Activated T-cell treated with anti-CD3 and anti-CD28 coated beads, Interleukin-2, amount 50 U/mL, for 4 hours (primary cell): Measurements from ENCODE around the gene RBM19. TPM values are rescaled to one million over a fixed set of nuclear protein-coding genes. Genes with fewer than 3 reads are reported as not detected.
A peak's percentile ranks its signal among the peaks of the same experiment; 100 is the strongest.

Source experiments
- ATAC-seq, 2 donors: fragments of 200-7000 bp; cut with Tn5 transposase; one replicate each; pipeline ENCODE4 v1.10.0; 2021
- DNase-seq: peaks from one replicate; pipeline ENCODE4 v3.0.0-alpha.2; 2020
- H3K27me3 Mint-ChIP-seq: one replicate; pipeline ENCODE4 v1.8.0; 2021; ENCODE audit warnings: low read depth, mixed read lengths
- H3K36me3 Mint-ChIP-seq: one replicate; pipeline ENCODE4 v1.8.0; 2022; ENCODE audit warnings: mixed read lengths; ENCODE audit not compliant: insufficient read depth
- H3K4me1 Mint-ChIP-seq: one replicate; pipeline ENCODE4 v1.8.0; 2021; ENCODE audit warnings: low read depth, mixed read lengths
- H3K4me3 Mint-ChIP-seq: one replicate; pipeline ENCODE4 v1.8.0; 2021; ENCODE audit warnings: mild to moderate bottlenecking, moderate library complexity, mixed read lengths
- H3K9me3 Mint-ChIP-seq: one replicate; pipeline ENCODE4 v1.8.0; 2021; ENCODE audit warnings: mixed read lengths
- total RNA-seq, 3 donors: library from RNA; stranded (reverse); gene quantifications; one replicate each; pipeline ENCODE4 v1.2.1, GENCODE V29; 2021

RBM19 gene
- total RNA-seq, 3 donors from 2014 or later, result 145 to 156 (median 146) TPM

DNA sequence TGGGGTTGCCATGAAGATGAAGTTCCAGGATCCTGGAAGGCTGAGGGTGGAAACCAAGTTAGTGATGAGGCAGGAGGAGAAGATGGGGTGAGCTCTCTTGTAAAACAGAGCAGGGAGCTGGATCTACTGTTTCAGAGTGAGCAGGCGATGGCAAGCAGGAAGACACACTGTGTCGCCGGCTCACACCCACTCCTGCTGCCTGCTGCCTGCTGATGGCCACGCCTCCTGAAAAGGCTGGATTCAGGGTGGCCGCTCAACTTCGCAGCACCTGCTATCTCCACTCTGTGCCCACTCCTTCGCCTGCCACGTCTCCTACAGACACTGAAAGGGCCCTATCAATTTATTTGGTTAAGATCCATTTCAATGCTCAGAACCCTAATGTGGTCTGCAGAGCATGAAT is 96.1 kb downstream of the RBM19 start:
- no peaks in the 10 kb centered on the region for H3K9me3 Mint-ChIP-seq

DNA sequence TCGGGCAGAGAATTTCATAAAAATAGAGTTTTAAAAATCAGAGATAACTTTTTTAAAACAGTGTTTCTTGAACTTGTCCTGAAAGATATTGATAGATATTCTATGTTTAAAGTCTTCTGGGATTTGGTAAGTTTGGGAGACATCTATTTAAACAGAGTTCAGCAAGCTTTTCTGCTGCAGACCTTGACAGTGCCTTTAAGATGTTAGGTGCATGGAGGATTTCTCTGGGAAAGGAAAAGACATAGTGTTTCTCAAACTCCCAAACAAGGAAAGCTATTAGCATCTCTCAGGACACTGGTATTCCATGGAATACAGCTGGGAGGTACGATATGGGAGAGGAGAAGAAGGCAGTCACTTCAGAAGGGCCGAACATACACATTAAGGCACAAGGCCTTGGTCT is 97.8 kb downstream of the RBM19 start:
- ATAC-seq (no peak), DNase-seq (no peak)
- Mint-ChIP-seq H3K9me3 (no peaks in the 10 kb centered on the region), H3K36me3 (peaks cover 25% of the 10 kb centered on the region), H3K4me1 (peaks cover 4% of the 10 kb centered on the region), H3K4me3 (no peak overlapping the region), H3K27me3 (no peaks in the 10 kb centered on the region)

More for the DNA sequence above, 96.1 kb downstream of the RBM19 start:
- ATAC-seq, result no peak
- no peak overlapping the region for H3K4me3 Mint-ChIP-seq
- no peaks in the 10 kb centered on the region for H3K27me3 Mint-ChIP-seq
- peaks cover 31% of the 10 kb centered on the region for H3K36me3 Mint-ChIP-seq
- peaks cover 3% of the 10 kb centered on the region for H3K4me1 Mint-ChIP-seq
- no peak for DNase-seq

DNA sequence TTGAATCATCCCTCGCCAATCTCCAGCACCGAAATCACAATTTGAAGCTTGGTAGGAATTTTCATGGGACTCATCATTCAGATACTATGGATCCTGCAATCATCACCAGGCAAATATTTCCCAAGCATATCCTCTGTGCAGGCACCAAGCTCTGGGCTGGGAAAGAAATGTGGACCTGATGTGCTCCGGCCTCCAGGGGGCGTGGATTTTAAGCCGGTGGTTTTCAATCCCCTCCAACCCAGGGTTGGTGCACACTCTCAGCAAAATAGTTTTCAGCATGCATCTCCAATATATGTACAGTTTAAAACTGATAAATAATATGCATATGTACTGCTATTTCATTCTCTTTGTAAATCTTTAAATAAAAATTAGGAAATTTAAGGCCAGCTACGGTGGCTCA is 98.9 kb downstream of the RBM19 start:
- no peak for ATAC-seq
- H3K36me3 Mint-ChIP-seq, result peaks cover 25% of the 10 kb centered on the region
- H3K27me3 Mint-ChIP-seq, result no peaks in the 10 kb centered on the region
- peaks cover 9% of the 10 kb centered on the region for H3K4me1 Mint-ChIP-seq
- no peaks in the 10 kb centered on the region for H3K9me3 Mint-ChIP-seq
- DNase-seq, result no peak
- no peak overlapping the region for H3K4me3 Mint-ChIP-seq

DNA sequence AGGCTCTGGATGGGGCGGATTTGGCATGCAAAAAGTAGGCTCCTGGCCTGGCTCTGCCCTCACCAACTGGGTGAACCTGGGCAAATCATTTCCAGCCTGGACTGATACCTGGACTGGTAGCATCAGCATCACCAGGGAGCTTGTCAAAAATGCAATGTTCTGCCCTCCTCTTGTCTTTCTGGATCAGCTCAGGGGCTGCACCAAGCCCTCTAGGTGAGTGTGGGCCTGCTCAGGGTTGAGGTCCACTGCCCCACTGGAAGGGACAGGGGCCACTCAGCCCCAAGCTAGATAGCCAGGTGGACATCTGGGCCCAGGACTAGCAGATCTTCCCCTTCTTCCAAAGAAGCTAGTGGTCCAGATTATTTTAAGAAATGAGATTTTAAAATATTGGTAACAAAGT is 99.6 kb downstream of the RBM19 start:
- no peak overlapping the region for H3K4me3 Mint-ChIP-seq
- H3K4me1 Mint-ChIP-seq, result peaks cover 13% of the 10 kb centered on the region
- DNase-seq (no peak), ATAC-seq (no peak)
- H3K27me3 Mint-ChIP-seq, result no peaks in the 10 kb centered on the region
- H3K9me3 Mint-ChIP-seq, result no peaks in the 10 kb centered on the region
- H3K36me3 Mint-ChIP-seq, result peaks cover 25% of the 10 kb centered on the region

DNA sequence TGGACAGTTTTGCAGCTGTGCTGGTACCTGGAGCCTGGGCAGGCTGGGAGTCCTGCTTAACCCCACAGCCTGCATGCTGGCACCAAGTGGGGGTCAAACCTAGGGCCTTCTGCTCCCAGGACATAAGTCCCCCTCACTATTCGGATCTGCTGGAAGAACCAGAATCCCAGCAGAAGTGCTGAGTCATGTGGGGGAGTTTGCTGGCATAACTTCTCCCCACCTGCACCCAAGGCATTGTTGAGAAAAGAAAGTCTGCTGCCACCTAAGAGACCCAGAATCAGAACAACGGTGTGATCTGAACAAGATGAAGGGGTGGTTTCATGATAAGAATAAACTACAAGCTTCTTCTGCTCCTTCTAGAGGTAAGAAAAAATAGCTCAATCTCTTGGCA is 102.7 kb downstream of the RBM19 start:
- Mint-ChIP-seq H3K4me3 (no peak overlapping the region), H3K36me3 (peaks cover 14% of the 10 kb centered on the region)

DNA sequence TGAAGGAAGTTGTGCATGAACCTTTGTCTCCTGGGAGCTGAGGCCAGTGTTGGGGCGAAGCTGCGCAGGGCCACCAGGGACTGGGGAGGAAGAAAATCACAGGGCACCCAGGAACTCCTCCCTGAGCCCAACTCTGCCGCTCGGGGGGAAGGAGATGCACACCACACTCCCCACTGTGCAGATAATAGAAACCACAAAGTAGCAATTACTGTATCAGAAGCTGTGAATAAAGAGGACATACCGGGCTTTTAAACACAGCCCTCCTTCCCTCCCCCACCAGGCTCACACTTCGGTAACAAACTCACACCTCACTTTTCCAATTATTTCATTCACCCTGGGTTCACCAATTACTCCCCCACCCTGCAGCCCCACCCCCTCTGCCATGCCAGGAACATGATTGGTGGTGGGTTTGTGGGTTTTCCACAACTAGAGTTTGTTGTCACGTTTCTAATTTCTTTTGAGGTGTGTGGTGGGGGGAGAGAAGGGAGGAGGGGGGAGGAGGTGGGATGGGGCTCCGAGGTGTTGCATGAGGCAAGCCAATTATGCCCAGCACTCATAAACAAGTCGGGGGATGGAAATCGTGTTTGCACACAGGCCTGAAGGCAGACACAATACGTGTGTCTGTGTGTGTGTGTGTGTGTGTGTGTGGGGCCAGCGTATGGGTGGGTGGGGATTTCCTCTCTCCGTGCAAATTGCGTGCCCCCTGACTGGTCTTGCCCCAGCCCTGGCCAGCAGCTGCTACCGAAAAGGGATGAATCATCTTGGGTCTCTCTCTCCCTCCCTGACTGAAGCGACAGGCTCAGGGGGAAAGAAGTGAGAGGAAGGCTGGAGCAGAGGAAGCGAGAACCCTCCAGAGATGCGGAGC is 103.3 kb downstream of the RBM19 start:
- Mint-ChIP-seq H3K27me3 (no peaks in the 10 kb centered on the region), H3K36me3 (peaks cover 13% of the 10 kb centered on the region), H3K9me3 (no peaks in the 10 kb centered on the region), H3K4me3 (peak overlapping the region; percentile 21), H3K4me1 (peaks cover 13% of the 10 kb centered on the region)
- DNase-seq (no peak), ATAC-seq (peak; percentile 20 to 42)

More for the DNA sequence above, 102.7 kb downstream of the RBM19 start:
- Mint-ChIP-seq H3K9me3 (no peaks in the 10 kb centered on the region), H3K4me1 (peaks cover 13% of the 10 kb centered on the region), H3K27me3 (no peaks in the 10 kb centered on the region)
- DNase-seq, result no peak
- ATAC-seq, result no peak

DNA sequence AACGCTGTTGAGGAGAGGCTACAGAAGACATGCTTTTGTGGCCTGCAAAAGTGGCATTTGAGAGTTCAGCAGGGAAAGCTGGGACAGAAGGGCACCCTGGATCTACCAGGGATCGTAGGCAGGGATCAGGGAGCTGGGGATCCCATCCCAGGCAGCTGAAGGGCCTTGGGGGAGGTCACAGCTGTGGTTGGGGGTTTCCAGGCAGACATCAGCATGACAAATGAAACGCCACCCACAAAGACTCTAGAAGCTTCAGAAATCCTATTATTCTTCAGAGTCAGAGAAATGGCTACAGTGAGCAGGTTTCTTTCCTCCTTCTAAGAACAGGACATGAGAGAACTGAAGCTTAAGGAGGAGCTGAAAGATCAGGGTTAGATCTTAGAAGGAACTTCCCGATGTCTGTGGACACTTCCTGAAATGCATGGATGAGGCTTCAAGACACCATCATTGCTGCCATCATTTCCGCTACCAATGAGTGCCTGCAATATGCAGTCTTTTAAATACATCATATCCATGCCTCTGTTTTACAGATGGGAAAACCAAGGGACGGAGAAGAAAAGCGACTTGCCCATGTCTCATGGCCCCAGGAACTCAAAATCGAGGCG is 104.3 kb downstream of the RBM19 start:
- Mint-ChIP-seq H3K36me3 (peaks cover 19% of the 10 kb centered on the region), H3K27me3 (no peaks in the 10 kb centered on the region), H3K4me3 (no peak overlapping the region), H3K9me3 (no peaks in the 10 kb centered on the region), H3K4me1 (peaks cover 13% of the 10 kb centered on the region)
- DNase-seq, result no peak
- ATAC-seq, result no peak

DNA sequence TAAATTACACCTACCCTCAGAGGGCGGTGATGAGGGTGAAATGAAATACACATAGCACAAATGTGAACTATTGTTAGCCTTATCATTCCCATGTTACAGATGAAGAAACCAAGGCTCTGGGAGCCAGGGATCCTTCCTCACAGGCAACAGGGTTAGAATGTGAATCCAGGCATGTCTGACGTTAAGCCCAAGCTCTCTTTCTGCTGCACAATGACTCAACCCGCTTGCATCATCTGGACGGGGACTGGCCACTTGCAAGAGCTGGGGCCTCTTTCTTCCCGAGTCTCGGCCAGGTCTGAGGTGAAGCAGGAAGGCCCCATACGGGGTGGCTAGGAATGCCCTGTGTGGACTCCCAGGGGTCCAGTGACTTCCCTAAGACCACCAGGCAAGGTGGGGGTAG is 105.2 kb downstream of the RBM19 start:
- Mint-ChIP-seq H3K4me3 (no peak overlapping the region), H3K36me3 (peaks cover 21% of the 10 kb centered on the region), H3K9me3 (no peaks in the 10 kb centered on the region), H3K4me1 (peaks cover 13% of the 10 kb centered on the region), H3K27me3 (no peaks in the 10 kb centered on the region)
- ATAC-seq (no peak), DNase-seq (no peak)

DNA sequence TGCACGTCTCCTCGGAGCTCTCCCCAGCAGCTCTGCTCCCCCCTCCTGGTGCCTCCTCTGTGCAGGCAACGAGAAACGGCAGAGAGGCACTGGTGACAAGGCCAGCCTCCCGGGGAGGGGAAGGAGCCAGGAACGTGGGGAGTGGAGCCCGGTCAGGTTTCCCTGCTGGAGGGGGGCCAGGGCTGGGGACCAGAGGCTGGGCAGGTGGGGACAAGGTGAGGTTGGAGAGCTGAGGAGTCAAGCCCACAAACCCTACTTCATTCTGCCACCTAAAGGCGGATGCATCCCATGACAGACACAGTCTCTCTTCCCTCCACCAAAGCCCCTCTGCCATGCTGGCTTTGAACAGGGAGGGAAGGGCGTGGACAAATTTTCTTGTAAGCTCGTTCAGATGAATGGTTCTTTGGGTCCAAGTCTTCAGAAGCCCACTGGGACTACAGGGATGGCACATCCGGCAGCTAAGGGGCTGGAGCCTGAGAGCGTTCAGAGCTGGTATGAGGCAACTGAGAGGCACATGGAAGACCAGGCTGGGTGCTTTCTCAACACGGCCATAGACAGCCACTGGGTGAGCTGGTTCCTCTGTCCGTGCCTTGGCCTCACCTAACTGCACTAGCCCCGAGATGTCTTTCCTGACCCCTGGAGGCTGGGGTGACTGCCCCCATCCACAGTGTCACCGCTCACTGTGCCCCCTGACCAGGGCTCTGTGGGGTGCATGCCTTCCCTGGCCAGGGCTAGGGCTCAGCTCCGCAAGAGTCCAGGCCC is 105.9 kb downstream of the RBM19 start:
- no peaks in the 10 kb centered on the region for H3K9me3 Mint-ChIP-seq
- peaks cover 12% of the 10 kb centered on the region for H3K4me1 Mint-ChIP-seq
- peaks cover 23% of the 10 kb centered on the region for H3K36me3 Mint-ChIP-seq
- DNase-seq (no peak), ATAC-seq (no peak)
- no peaks in the 10 kb centered on the region for H3K27me3 Mint-ChIP-seq
- H3K4me3 Mint-ChIP-seq, result no peak overlapping the region

DNA sequence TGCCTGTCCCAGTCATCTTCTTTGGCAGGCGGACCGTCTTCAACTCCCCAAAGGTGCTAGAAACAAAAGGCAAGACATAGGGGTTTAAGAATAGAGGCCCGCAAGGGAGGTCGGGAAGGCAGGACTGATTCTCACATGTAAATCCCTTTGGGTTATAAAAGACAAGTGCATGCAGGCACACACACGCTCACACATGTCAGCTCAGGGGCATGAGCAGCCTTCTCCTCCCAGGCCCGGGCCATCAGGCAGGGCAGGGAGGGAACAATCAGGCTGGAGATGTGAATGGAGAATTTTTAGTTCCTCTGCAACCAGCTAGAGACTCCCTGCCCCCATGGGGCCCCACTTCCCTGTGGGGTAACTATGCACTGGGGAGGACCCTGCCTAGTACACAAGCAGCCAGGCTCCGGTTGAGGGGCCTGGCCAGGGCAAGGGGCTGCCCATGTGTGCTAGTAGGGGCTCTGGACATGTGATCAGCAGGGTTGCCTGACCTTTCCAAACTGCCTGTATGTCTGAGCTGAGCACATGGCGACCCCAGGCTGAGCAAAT is 107.2 kb downstream of the RBM19 start:
- no peak overlapping the region for H3K4me3 Mint-ChIP-seq
- no peaks in the 10 kb centered on the region for H3K27me3 Mint-ChIP-seq
- peaks cover 9% of the 10 kb centered on the region for H3K4me1 Mint-ChIP-seq
- H3K9me3 Mint-ChIP-seq, result no peaks in the 10 kb centered on the region
- H3K36me3 Mint-ChIP-seq, result peaks cover 24% of the 10 kb centered on the region
- no peak for ATAC-seq
- no peak for DNase-seq

DNA sequence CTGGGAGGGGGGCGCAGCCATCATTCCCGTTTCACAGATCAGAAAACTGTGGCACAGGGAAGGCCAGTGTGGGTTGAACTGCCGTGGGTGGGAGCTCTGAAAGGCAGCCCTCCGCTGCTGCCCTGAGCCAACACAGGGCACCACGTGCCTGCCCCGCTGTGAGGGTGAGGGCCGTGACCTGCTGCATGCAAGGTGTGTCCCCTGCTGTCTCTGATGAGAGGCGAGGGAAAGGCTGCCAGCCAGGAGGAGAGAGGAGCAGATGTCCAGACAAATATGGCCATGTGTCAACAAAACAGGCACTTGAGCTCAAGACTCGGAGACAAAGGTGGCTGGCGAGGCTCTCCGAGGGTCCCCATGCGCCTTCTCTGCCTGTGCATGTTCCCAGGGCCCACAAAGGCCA is 108.8 kb downstream of the RBM19 start:
- Mint-ChIP-seq H3K36me3 (peaks cover 28% of the 10 kb centered on the region), H3K4me1 (peaks cover 5% of the 10 kb centered on the region), H3K27me3 (no peaks in the 10 kb centered on the region), H3K9me3 (no peaks in the 10 kb centered on the region), H3K4me3 (no peak overlapping the region)
- no peak for DNase-seq
- ATAC-seq, result no peak

DNA sequence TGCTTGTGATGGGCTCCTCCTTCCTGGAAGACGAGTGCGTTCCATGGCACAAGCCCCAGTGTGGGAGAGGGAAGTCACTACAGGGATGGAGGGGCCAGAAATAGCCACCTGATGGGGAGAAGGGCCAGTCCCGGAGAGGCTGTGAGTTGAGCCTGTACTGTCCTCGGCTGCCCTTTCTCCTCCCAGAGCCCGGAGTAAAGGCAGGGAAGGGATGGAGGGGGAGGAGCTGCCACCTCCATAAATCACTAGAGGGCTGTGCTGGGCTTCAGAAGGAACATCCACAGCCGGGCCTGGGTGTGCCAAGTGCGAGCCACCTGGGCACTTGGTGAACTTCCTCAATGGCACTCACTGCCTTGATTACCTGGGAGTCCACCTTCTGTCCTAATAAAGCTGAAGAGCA is 110.1 kb downstream of the RBM19 start:
- Mint-ChIP-seq H3K4me3 (no peak overlapping the region), H3K9me3 (no peaks in the 10 kb centered on the region), H3K36me3 (peaks cover 28% of the 10 kb centered on the region), H3K4me1 (no peaks in the 10 kb centered on the region), H3K27me3 (no peaks in the 10 kb centered on the region)
- ATAC-seq (no peak), DNase-seq (no peak)

DNA sequence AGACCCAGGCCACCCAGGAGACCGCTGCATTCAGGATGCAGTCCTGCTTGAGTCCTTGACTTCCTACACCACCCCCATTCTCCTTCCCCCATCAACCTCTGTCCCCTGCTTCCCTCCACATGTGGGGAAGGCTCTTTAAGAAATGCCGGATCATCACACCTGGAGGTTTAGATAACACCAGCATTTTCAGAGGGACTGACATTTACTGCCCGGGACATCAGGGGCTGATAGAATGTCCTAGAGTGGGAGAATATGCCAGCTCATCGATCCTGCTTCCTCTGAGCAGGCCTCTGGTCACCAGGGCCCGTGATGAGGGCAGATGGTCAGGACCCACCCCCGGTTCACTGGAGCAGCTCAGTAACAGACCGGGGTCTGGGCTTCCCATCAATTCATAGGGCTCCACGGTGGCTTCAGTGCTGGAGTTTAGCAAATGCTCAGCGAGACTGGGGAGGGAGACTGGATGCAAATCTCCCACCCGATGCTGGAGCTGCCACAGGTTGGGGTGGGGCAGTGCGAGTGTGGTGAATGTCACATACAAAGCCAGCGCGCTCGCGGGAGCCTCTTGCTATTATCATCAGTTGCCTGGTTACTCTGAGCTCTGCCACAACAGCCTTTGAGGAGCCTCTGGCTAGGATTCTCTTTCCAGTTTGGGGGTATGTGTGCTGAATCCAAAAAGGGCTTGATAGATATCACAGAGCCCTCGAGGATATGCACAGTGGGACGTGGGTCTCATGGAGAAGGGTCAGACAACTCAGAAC is 111.6 kb downstream of the RBM19 start:
- no peak for ATAC-seq
- Mint-ChIP-seq H3K27me3 (no peaks in the 10 kb centered on the region), H3K9me3 (no peaks in the 10 kb centered on the region)

DNA sequence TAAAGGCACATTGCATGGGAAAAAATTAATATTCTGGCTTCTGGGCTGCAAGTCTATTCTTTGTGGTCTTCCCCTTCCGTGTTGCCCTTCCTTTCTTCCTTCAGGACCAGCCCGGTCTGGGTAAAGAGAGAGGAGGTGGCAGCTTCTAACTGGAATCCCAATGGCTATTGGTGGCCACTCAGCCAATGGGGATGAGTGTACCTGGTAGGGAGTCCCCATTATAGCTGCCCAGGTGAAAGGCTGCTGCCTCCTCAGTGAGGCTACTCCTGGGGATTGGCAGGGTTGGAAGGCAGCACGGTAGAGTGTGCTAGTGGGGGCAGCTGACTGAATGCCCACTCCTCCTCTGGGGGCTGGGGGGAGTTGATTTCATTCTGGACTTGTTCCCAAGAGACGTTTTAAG is 112.6 kb downstream of the RBM19 start:
- no peaks in the 10 kb centered on the region for H3K4me1 Mint-ChIP-seq
- no peaks in the 10 kb centered on the region for H3K27me3 Mint-ChIP-seq
- no peaks in the 10 kb centered on the region for H3K9me3 Mint-ChIP-seq
- no peak for ATAC-seq
- H3K4me3 Mint-ChIP-seq, result no peak overlapping the region
- no peak for DNase-seq
- H3K36me3 Mint-ChIP-seq, result peaks cover 30% of the 10 kb centered on the region

More for the DNA sequence above, 111.6 kb downstream of the RBM19 start:
- Mint-ChIP-seq H3K4me1 (no peaks in the 10 kb centered on the region), H3K36me3 (peaks cover 30% of the 10 kb centered on the region), H3K4me3 (no peak overlapping the region)
- no peak for DNase-seq
